MM.1S (cell line): Measurements from ENCODE around the gene DNAJC5.

ENCODE experiments used
- DNase-seq: peaks from one replicate; pipeline ENCODE4 v3.0.0-alpha.2; 2015
- H2AFZ ChIP-seq: fragments of 300-600 bp; sonication (generic); 2 replicates; pipeline ENCODE4 v1.6.0; 2016; ENCODE audit warnings: antibody characterized with exemption, low read length
- H3F3A ChIP-seq: fragments of 300-600 bp; sonication (generic); 2 replicates; pipeline ENCODE4 v1.6.1; 2016; ENCODE audit warnings: mild to moderate bottlenecking, antibody characterized with exemption, low read length, moderate library complexity, mixed read lengths; ENCODE audit not compliant: insufficient read depth
- H3K27ac ChIP-seq: fragments of 300-600 bp; sonication (generic); 2 replicates; pipeline ENCODE4 v1.5.1; 2016; ENCODE audit warnings: mild to moderate bottlenecking, low read length
- H3K27me3 ChIP-seq: fragments of 300-600 bp; sonication (generic); replicated peaks from 2 replicates; pipeline ENCODE4 v1.6.0; 2016; ENCODE audit warnings: low read length; ENCODE audit not compliant: insufficient read depth
- H3K36me3 ChIP-seq: fragments of 300-600 bp; sonication (generic); replicated peaks from 2 replicates; pipeline ENCODE4 v1.6.1; 2016; ENCODE audit warnings: mild to moderate bottlenecking, low read length, mixed read lengths; ENCODE audit not compliant: insufficient read depth
- H3K4me1 ChIP-seq: fragments of 300-600 bp; sonication (generic); 2 replicates; pipeline ENCODE4 v1.6.1; 2016; ENCODE audit warnings: low read length, mixed read lengths
- H3K4me2 ChIP-seq: fragments of 300-600 bp; sonication (generic); 2 replicates; pipeline ENCODE4 v1.6.0; 2016; ENCODE audit warnings: low read depth, low read length
- H3K4me3 ChIP-seq: fragments of 300-600 bp; sonication (generic); 2 replicates; pipeline ENCODE4 v1.5.1; 2016; ENCODE audit warnings: low read length, mixed read lengths
- H3K79me2 ChIP-seq: fragments of 300-600 bp; sonication (generic); 2 replicates; pipeline ENCODE4 v1.6.1; 2016; ENCODE audit warnings: mixed run types, low read length, mixed read lengths
- H3K9ac ChIP-seq: fragments of 300-600 bp; sonication (generic); 2 replicates; pipeline ENCODE4 v1.6.1; 2016; ENCODE audit warnings: low read length, mixed read lengths
- H3K9me2 ChIP-seq: fragments of 300-600 bp; sonication (generic); replicated peaks from 2 replicates; pipeline ENCODE4 v1.6.1; 2016; ENCODE audit warnings: mild to moderate bottlenecking, low read length, mixed read lengths; ENCODE audit not compliant: insufficient read depth
- H3K9me3 ChIP-seq: fragments of 300-600 bp; sonication (generic); replicated peaks from 2 replicates; pipeline ENCODE4 v1.6.1; 2016; ENCODE audit warnings: mild to moderate bottlenecking, low read length, mixed read lengths; ENCODE audit not compliant: insufficient read depth
- H4K20me1 ChIP-seq: fragments of 300-600 bp; sonication (generic); 2 replicates; pipeline ENCODE4 v1.6.1; 2016; ENCODE audit warnings: mild to moderate bottlenecking, low read length, moderate library complexity, mixed read lengths; ENCODE audit not compliant: insufficient read depth
- CTCF ChIP-seq: fragments of 300-600 bp; sonication (generic); IDR thresholded peaks from 2 replicates; pipeline ENCODE4 v1.5.1; 2016; ENCODE audit warnings: antibody characterized with exemption, low read length, mixed read lengths
- EZH2 ChIP-seq: fragments of 300-600 bp; sonication (generic); optimal IDR thresholded peaks from 2 replicates; pipeline ENCODE3; 2017; ENCODE audit warnings: low read depth, mild to moderate bottlenecking, antibody characterized with exemption, low read length, mixed read lengths
- EZH2phosphoT487 ChIP-seq: fragments of 300-600 bp; sonication (generic); IDR thresholded peaks from 2 replicates; pipeline ENCODE4 v1.6.1; 2018; ENCODE audit warnings: antibody characterized with exemption, low read length

DNAJC5 gene

GRCh38 chr20:63963784-63964301, 68.9 kb downstream of the DNAJC5 start:
- no peak overlapping the region for H3K27ac ChIP-seq
- H3K9ac ChIP-seq: no peak overlapping the region
- H4K20me1 ChIP-seq: no peaks in the 10 kb centered on the region
- H3K4me3 ChIP-seq: no peak overlapping the region
- H3K79me2 ChIP-seq: peaks cover 4% of the 10 kb centered on the region
- H3K36me3 ChIP-seq: no peaks in the 10 kb centered on the region
- no peaks in the 10 kb centered on the region for H3K27me3 ChIP-seq
- H3K4me1 ChIP-seq: peaks cover 5% of the 10 kb centered on the region; the same call in 1 of the 2 replicates
- no peak overlapping the region for H2AFZ ChIP-seq
- no peak for DNase-seq
- no peaks in the 10 kb centered on the region for H3K9me3 ChIP-seq
- H3K4me2 ChIP-seq: no peak overlapping the region
- no peak for TF ChIP-seq EZH2
- no peak for TF ChIP-seq CTCF
- no peak for TF ChIP-seq EZH2phosphoT487
- no peaks in the 10 kb centered on the region for H3F3A ChIP-seq
- H3K9me2 ChIP-seq: no peaks in the 10 kb centered on the region

DNA sequence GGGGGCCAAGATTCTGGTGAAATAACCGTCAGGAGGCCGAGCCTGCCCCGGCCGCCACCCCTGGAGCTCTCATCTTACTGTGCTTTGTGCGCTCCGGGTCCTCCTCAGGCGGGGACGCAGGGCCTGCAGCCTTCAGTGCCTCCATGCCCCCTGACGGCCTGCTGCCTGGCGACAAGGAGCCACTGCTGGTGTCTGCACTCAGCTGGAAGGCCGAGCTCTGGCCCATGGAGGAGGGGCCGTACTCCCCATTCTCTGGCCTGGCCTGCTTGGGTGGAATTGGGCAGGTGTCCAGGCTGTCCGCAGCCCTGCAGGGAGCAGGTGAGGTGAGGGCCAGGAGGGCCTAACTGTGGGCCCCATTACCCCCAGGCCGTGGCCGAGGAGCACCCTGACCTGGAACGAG, 69.5 kb downstream of the DNAJC5 start:
- Histone ChIP-seq H3K79me2 (peaks cover 8% of the 10 kb centered on the region), H3K4me2 (no peak overlapping the region), H4K20me1 (no peaks in the 10 kb centered on the region), H3K9ac (no peak overlapping the region), H3K27ac (no peak overlapping the region), H3K27me3 (no peaks in the 10 kb centered on the region), H3K9me2 (no peaks in the 10 kb centered on the region), H3K4me1 (peaks cover 6% of the 10 kb centered on the region; the same call in 1 of the 2 replicates), H3F3A (no peaks in the 10 kb centered on the region), H3K4me3 (no peak overlapping the region), H3K9me3 (no peaks in the 10 kb centered on the region), H3K36me3 (no peaks in the 10 kb centered on the region), H2AFZ (no peak overlapping the region)
- no peak for TF ChIP-seq CTCF
- no peak for TF ChIP-seq EZH2phosphoT487
- no peak for TF ChIP-seq EZH2
- no peak for DNase-seq

GRCh38 chr20:63966172-63966943, 71.4 kb downstream of the DNAJC5 start:
- no peak overlapping the region for H3K4me2 ChIP-seq
- H3K9me2 ChIP-seq: no peaks in the 10 kb centered on the region
- peaks cover 8% of the 10 kb centered on the region for H3K79me2 ChIP-seq
- H3K27ac ChIP-seq: no peak overlapping the region
- H3K27me3 ChIP-seq: peaks cover 5% of the 10 kb centered on the region; the same call in 1 of the 2 replicates
- no peaks in the 10 kb centered on the region for H3K9me3 ChIP-seq
- H3K4me3 ChIP-seq: no peak overlapping the region
- DNase-seq: no peak
- H2AFZ ChIP-seq: no peak overlapping the region
- no peaks in the 10 kb centered on the region for H4K20me1 ChIP-seq
- no peaks in the 10 kb centered on the region for H3F3A ChIP-seq
- H3K4me1 ChIP-seq: peaks cover 6% of the 10 kb centered on the region; the same call in 1 of the 2 replicates
- H3K36me3 ChIP-seq: no peaks in the 10 kb centered on the region
- no peak for TF ChIP-seq CTCF
- no peak for TF ChIP-seq EZH2phosphoT487
- no peak for TF ChIP-seq EZH2
- H3K9ac ChIP-seq: no peak overlapping the region
